ENCODE results near the gene SS18. TPM values are rescaled to one million over a fixed set of nuclear protein-coding genes. Genes with fewer than 3 reads are reported as not detected.

The SS18 gene
- total RNA-seq, 4 donors from 2014 or later = 140 to 386 (median 207) TPM

- no peak overlapping the region for H3K4me3 ChIP-seq
- no peaks in the 10 kb centered on the region for H3K36me3 ChIP-seq
- H3K27ac ChIP-seq = no peak overlapping the region
- H3K4me1 ChIP-seq = no peaks in the 10 kb centered on the region
- 77% methylated on average over 4 of the region's 4 CpGs for WGBS
- no peak for DNase-seq (ENCODE audit: low spot score in 2 of 2)
- H3K9me3 ChIP-seq = no peaks in the 10 kb centered on the region
- TF ChIP-seq CTCF (IDR thresholded peaks at IDR 0.05) (no peak), POLR2A (IDR thresholded peaks at IDR 0.05) (no peak), EP300 (IDR thresholded peaks at IDR 0.05) (no peak), POLR2AphosphoS5 (IDR thresholded peaks at IDR 0.05) (no peak)
- no peaks in the 10 kb centered on the region for H3K27me3 ChIP-seq
These were observed 86.6 kb downstream of the SS18 start for GRCh38 chr18:26003817-26004216.

- no peaks in the 10 kb centered on the region for H3K27me3 ChIP-seq
- H3K27ac ChIP-seq = no peak overlapping the region
- no peak overlapping the region for H3K4me3 ChIP-seq
- TF ChIP-seq CTCF (IDR thresholded peaks at IDR 0.05) = no peak
- no peak for TF ChIP-seq POLR2A (IDR thresholded peaks at IDR 0.05)
- TF ChIP-seq POLR2AphosphoS5 (IDR thresholded peaks at IDR 0.05) = no peak
- TF ChIP-seq EP300 (IDR thresholded peaks at IDR 0.05) = no peak
- WGBS = 70% methylated on average over 2 of the region's 2 CpGs
- H3K4me1 ChIP-seq = no peaks in the 10 kb centered on the region
- H3K36me3 ChIP-seq = no peaks in the 10 kb centered on the region
- no peak for DNase-seq (ENCODE audit: low spot score in 2 of 2)
- H3K9me3 ChIP-seq = no peaks in the 10 kb centered on the region
These were observed 87.1 kb downstream of the SS18 start for GRCh38 chr18:26003356-26003755.

GRCh38 chr18:26002375-26002910 is 88.0 kb downstream of the SS18 start:
- TF ChIP-seq POLR2AphosphoS5 (IDR thresholded peaks at IDR 0.05) = no peak
- TF ChIP-seq EP300 (IDR thresholded peaks at IDR 0.05) = no peak
- no peak for TF ChIP-seq POLR2A (IDR thresholded peaks at IDR 0.05)
- TF ChIP-seq CTCF (IDR thresholded peaks at IDR 0.05) = no peak
- Histone ChIP-seq H3K27ac (no peak overlapping the region), H3K4me3 (no peak overlapping the region), H3K4me1 (no peaks in the 10 kb centered on the region), H3K9me3 (no peaks in the 10 kb centered on the region), H3K27me3 (no peaks in the 10 kb centered on the region), H3K36me3 (no peaks in the 10 kb centered on the region)
- DNase-seq (ENCODE audit: low spot score in 2 of 2) = no peak
- WGBS = 83% methylated on average over 1 of the region's 1 CpG

- H3K27ac ChIP-seq = no peak overlapping the region
- no peak for DNase-seq (ENCODE audit: low spot score in 2 of 2)
- H3K9me3 ChIP-seq = no peaks in the 10 kb centered on the region
- no peaks in the 10 kb centered on the region for H3K4me1 ChIP-seq
- TF ChIP-seq POLR2A (IDR thresholded peaks at IDR 0.05) = no peak
- no peak for TF ChIP-seq CTCF (IDR thresholded peaks at IDR 0.05)
- no peak for TF ChIP-seq EP300 (IDR thresholded peaks at IDR 0.05)
- no peak for TF ChIP-seq POLR2AphosphoS5 (IDR thresholded peaks at IDR 0.05)
- no peaks in the 10 kb centered on the region for H3K27me3 ChIP-seq
- no peak overlapping the region for H3K4me3 ChIP-seq
- no peaks in the 10 kb centered on the region for H3K36me3 ChIP-seq
These were observed 92.0 kb downstream of the SS18 start for GRCh38 chr18:25998461-25998860.

GRCh38 chr18:25992566-25992965 is 97.8 kb downstream of the SS18 start:
- 66% methylated on average over 2 of the region's 2 CpGs for WGBS

More at GRCh38 chr18:25992566-25992965, 97.8 kb downstream of the SS18 start:
- Histone ChIP-seq H3K36me3 (no peaks in the 10 kb centered on the region), H3K27me3 (no peaks in the 10 kb centered on the region), H3K9me3 (no peaks in the 10 kb centered on the region), H3K4me3 (no peak overlapping the region), H3K4me1 (no peaks in the 10 kb centered on the region), H3K27ac (no peak overlapping the region)
- DNase-seq (ENCODE audit: low spot score in 2 of 2) = no peak
- TF ChIP-seq CTCF (IDR thresholded peaks at IDR 0.05) = no peak
- TF ChIP-seq POLR2AphosphoS5 (IDR thresholded peaks at IDR 0.05) = no peak
- no peak for TF ChIP-seq EP300 (IDR thresholded peaks at IDR 0.05)
- TF ChIP-seq POLR2A (IDR thresholded peaks at IDR 0.05) = no peak

Measured in suprapubic skin (tissue), 4 donors.